ENCODE data around the gene CLCN1.
"Not testable (repeated sequence)": the region's sequence is repeated elsewhere in the genome, so short reads cannot be mapped to it uniquely, and the experiment has no call there.

CLCN1 gene

DNA sequence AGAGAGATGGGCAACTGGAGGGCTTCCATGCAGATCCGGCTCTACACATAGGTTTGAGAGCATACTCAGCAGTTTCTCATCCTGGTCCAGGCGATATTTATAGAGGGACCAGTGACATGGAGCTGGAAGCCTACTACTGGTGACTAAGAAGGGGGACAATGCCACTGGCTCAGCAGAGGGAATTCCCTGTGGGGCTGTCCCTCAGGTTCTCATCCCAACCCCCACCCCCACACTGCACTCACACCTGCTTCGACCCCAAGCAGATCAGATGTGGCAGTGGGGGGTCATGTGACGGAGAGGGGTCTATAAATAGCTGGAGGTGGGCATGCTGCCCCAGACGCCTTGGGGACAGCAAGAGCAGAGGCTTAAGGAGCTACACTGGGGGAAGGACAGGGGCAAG is at the start of gene CLCN1:
TSS of gene CLCN1 (plus strand) at position 336 of the 400 bp plus-strand sequence. CDS start 102 bp downstream, outside the sequence.
- DNase-seq (ENCODE audit: low spot score), result no peak

GRCh38 chr7:143269251-143269650 is 46.7 kb upstream of the CLCN1 start:
- no peak for DNase-seq (ENCODE audit: low spot score)

- no peak for DNase-seq (ENCODE audit: low spot score)
Observed at GRCh38 chr7:143271240-143271639, 44.7 kb upstream of the CLCN1 start.

- DNase-seq (ENCODE audit: low spot score), result no peak
Observed at GRCh38 chr7:143272871-143273270, 43.0 kb upstream of the CLCN1 start.

DNA sequence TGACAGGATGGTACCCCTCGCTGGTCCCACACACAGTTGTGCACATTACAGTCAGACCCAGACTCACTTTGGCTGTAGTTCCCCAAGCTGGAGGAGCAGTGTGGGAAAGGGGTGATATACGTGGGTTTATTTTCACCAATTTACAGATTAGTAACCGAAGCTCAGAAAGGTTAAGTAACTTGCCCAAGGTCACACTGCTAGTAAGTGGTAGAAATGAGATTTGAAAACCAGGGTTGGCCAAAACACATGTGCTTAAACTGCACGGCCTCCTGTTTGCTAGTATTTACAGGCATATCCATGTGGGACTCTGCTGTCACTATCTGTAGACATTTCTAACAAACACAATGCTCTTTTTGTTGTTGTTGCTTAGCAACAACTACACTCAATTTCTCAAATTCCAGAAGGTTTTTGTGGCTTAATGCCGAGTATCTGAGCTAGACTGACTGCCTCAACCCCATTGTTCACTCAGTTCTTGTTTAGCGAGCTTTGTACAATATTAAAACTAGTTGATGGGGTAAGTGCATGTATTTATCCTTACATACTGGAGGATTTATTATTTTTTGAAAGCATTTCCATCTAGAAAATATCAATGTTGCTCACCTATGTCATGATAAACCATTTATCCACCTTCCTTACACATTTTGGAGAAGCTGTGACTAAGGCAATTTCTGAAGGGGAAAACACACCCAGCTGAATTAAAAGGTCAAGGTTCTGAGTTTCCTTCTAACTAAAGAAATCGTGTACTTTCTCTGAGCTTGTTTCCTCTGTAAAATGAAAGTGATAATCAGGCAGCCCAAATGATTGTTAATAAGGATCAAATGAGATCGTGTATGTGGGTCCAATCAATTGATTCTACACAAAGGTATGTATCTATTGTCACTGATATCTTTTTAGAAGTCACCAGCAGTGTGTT is 36.5 kb upstream of the CLCN1 start:
- peak; percentile 81 for DNase-seq (ENCODE audit: low spot score)

GRCh38 chr7:143280160-143280559 is 35.8 kb upstream of the CLCN1 start:
- no peak for DNase-seq (ENCODE audit: low spot score)

DNA sequence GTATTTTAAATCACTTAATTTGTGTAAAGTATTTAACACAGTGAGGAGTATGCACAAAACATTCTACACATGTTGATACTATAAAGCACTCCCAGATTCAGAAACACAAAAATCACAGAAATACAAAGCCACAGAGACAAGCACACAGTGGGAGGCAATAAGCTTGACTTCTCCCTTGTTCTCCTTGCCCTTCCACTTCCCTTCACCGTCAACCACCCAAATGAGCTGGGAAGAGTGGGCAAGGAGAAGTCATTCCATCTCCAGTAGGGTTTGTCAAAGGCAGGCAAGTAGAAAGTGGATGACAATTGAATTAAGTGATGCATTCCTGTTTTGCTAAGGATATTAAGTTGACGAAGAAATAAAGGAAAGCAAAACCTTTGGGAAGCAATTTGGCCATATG is 35.3 kb upstream of the CLCN1 start:
- DNase-seq (ENCODE audit: low spot score), result no peak

GRCh38 chr7:143281529-143281928 is 34.4 kb upstream of the CLCN1 start:
- DNase-seq (ENCODE audit: low spot score), result no peak

GRCh38 chr7:143282124-143282523 is 33.8 kb upstream of the CLCN1 start:
- peak; percentile 40 for DNase-seq (ENCODE audit: low spot score)

DNA sequence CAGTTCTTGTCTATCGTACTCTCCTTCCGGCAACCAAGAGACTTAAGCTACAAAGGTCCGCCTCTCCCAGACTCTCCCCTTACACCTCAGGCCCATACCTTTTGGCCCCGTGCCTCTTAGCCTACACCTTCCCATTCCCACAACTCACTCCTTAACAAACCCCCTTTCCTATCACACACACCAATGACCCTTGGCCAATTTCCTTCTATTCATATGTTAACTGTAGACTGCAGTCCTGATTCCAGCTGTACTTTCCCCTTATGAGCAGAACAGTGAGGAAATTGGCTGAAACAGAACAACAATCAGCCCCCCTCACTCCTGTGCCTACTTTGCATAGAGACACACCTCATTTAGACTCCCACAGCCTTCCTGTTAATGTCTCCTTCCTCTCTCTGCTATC is 32.5 kb upstream of the CLCN1 start:
- no peak for DNase-seq (ENCODE audit: low spot score)

DNA sequence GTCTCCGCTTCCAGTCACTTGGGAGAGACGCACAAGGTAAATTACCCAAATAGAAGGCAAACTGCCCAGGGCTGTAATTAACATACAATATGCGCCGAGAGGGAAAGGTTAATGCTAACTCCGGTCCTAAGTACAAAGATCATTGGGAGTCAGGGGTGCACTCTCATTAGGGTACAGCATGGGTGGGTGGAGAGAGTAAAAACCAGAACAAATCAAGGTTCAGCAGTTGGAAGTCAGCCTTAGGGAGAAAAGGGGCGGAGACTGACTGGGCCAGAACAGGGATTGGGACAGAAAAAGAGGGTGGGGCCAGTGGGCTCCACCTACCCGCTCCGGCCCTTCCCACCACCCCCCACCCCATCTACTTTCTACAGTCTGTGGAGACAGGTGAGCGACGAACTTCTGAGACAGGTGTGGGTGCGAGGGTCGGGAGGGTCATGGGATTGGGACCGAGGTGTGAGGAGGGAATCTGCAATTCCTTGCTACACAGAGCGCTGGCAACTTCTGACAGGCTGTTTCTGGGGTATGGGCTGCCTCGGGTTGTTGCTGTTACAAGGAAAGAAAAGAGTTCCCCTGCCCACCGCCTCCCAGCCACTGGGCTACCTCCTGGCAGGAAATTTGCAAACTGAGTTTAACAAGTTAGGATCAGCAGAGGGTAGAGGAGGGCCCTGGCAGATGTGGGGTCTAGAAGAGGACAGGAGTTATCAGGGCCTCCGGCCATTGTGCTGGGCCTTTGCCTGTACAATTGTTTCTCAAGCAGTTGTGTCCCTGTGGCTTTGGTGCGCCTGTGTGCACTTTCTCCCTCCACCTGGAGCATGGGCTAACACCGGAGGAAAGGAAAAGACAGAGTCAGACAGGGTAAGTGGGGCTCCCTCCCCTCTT is 31.1 kb upstream of the CLCN1 start, which contains the start of gene TMEM139:
TSS of gene TMEM139 (plus strand) at position 368 of the 879 bp plus-strand sequence. CDS start 1,000 bp downstream, outside the sequence.
- DNase-seq (ENCODE audit: low spot score), result peak; percentile 79

GRCh38 chr7:143285470-143285778 is 30.5 kb upstream of the CLCN1 start:
- peak; percentile 95 for DNase-seq (ENCODE audit: low spot score)

DNA sequence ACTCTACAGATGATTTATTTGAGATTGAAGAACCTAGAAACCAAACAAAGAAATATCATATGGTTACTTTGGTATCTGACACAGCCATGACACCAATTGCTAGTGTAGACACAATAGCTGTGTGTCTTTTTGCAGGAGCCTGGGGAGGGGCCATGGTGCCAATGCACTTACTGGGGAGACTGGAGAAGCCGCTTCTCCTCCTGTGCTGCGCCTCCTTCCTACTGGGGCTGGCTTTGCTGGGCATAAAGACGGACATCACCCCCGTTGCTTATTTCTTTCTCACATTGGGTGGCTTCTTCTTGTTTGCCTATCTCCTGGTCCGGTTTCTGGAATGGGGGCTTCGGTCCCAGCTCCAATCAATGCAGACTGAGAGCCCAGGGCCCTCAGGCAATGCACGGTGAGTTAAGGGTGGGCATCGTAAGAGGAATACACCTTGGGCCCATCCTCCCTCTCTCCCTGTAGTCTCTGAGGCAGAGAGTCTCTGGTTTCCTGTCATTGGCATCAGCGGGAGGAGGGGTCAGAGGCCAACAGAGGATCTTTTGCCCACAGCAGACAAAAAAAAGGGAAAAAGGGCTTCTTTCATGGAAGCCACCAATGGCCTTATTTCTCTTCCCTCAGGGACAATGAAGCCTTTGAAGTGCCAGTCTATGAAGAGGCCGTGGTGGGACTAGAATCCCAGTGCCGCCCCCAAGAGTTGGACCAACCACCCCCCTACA is 29.9 kb upstream of the CLCN1 start:
- no peak for DNase-seq (ENCODE audit: low spot score)

GRCh38 chr7:143286522-143286890 is 29.4 kb upstream of the CLCN1 start:
- DNase-seq (ENCODE audit: low spot score), result no peak

DNA sequence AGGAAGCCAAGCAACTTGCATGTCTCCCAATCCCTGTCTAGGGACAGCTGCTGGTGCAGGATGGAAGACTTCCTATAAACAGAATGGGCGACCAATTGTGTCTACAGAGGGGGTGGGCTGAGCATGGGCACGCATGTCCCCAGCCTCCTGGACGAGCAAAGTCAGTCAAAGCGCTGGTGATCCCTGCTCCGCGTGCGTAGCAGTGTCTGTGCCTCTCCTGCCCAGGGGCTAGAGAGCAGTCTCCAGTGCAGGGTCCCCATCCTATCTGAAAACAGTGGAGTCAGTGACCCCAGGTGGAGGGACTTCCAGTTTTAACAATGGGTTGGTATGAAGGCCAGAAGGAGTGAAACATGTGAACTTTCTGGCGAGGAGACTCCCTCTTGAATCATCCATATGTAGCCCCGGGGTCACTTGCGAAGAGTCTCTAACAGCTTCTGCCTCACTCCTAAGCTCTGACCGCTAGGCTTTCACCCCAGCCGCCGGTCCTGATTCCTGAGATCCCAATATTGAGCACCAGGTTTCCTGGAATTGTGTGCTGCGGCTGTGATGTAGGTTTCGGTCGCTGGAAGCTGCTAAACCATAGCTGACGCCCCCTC is 28.5 kb upstream of the CLCN1 start:
- no peak for DNase-seq (ENCODE audit: low spot score)

- DNase-seq (ENCODE audit: low spot score), result peak; percentile 97
Observed at GRCh38 chr7:143287935-143288826, 27.7 kb upstream of the CLCN1 start, which contains the start of gene CASP2. Gene CASP2, plus strand, starts transcription at chr7:143288351. Its CDS starts 105 bp downstream, at chr7:143288456.

DNA sequence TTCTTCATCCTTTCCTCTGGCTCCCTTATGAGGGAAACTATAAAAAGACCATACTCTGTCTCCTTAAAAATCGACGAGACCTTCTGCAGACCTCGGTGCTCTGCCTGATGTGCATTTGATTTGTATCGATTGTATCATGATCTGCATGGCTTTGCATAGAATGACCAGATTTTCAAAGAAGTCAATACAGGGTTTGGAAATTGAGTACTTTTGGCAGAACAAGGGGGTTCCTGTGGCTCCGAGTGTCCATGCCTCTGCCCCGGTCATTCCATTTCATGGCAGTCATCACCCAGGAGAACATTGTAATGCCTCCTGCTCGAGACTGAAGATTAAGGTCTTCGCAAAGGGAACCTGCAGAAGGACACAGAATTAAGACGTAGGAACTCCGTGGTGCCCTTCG is 27.1 kb upstream of the CLCN1 start:
- peak; percentile 36 for DNase-seq (ENCODE audit: low spot score)

- DNase-seq (ENCODE audit: low spot score), result no peak
Observed at GRCh38 chr7:143289421-143289820, 26.5 kb upstream of the CLCN1 start.

DNA sequence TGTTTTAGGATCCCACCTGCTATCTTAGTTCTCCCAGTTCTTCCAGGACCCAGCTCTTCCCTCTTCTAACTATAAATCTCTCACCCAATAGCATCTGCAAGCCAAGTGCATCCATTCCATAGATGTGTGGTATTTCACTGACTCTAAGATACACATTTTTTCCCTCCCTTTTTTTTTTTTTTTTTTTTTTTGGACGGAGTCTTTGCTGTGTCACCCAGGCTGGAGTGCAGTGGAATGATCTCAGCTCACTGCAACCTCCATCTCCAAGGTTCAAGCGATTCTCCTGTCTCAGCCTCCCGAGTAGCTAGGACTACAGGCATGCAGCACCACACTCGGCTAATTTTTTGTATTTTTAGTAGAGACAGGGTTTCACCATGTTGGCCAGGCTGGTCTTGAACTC is 26.0 kb upstream of the CLCN1 start:
- DNase-seq (ENCODE audit: low spot score), result not testable (repeated sequence)

DNA sequence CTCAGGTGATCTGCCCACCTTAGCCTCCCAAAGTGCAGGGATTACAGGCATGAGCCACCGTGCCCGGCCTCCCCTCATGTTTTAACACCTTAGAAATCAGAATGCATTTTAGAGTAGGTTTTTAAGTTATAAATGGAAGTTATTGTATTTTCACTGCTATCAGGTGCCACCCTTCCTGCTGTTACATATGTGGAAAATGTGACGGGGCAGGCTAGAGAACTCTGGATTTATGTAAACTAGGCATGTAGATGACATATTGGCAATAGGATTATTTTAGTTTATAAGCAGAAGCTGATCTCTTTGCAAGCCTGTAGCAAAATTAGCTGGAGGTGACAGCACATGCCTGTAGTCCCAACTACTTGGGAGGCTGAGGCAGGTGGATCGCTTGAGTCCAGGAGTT is 25.6 kb upstream of the CLCN1 start:
- DNase-seq (ENCODE audit: low spot score), result no peak

GRCh38 chr7:143292876-143293275 is 23.0 kb upstream of the CLCN1 start:
- no peak for DNase-seq (ENCODE audit: low spot score)

Data from kidney tubule cell (primary cell).